Prostate gland (tissue), 2 donors: ENCODE results near the gene AGPS.

ENCODE experiments used
- POLR2AphosphoS5 ChIP-seq: sonication (generic); formaldehyde crosslinking; IDR thresholded peaks from one replicate; pipeline ENCODE4 v1.6.1; 2017; ENCODE audit warnings: antibody characterized with exemption
- TF ChIP-seq, protein P1 (sequence below), 4 experiments: fragments of 200-600 bp in 2 of 4; fragments of 450-650 bp in 2 of 4; sonication (generic) in 2 of 4; IDR thresholded peaks; 1 replicate in 3 of 4; 2 replicates in 1 of 4; pipeline ENCODE4 v1.5.1; 2016 to 2019; ENCODE audit warnings: antibody characterized with exemption in 4 of 4, mild to moderate bottlenecking in 2 of 4, moderate library complexity in 2 of 4

DNA sequence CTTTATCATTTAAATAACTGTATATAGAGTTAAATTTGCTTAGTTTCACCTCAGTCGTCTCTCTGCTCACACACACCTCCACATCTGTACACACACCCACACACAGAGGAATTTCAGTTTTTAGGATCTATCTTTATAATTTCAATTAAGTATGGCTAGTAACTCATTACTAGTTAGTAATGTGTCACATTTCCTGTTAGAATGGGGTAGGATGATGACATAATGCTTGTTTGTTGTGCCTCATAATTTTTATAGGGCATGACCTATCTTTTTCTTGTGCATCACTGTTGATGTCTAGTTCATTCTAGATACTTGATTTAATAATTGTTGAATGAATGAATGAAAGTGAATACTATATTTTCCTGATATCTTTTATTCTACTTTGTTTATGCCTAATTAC, 108.6 kb downstream of the AGPS start:
- TF ChIP-seq, protein P1, sequence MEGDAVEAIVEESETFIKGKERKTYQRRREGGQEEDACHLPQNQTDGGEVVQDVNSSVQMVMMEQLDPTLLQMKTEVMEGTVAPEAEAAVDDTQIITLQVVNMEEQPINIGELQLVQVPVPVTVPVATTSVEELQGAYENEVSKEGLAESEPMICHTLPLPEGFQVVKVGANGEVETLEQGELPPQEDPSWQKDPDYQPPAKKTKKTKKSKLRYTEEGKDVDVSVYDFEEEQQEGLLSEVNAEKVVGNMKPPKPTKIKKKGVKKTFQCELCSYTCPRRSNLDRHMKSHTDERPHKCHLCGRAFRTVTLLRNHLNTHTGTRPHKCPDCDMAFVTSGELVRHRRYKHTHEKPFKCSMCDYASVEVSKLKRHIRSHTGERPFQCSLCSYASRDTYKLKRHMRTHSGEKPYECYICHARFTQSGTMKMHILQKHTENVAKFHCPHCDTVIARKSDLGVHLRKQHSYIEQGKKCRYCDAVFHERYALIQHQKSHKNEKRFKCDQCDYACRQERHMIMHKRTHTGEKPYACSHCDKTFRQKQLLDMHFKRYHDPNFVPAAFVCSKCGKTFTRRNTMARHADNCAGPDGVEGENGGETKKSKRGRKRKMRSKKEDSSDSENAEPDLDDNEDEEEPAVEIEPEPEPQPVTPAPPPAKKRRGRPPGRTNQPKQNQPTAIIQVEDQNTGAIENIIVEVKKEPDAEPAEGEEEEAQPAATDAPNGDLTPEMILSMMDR (IDR thresholded peaks at IDR 0.05), result no peak
- TF ChIP-seq POLR2AphosphoS5, result no peak
